ENCODE measurements around the gene PCDHB11.
"Not testable (repeated sequence)": the region's sequence is repeated elsewhere in the genome, so short reads cannot be mapped to it uniquely, and the experiment has no call there.

PCDHB11 gene

GRCh38 chr5:141188682-141189081, 10.7 kb upstream of the PCDHB11 start:
- not testable (repeated sequence) for DNase-seq

GRCh38 chr5:141189131-141189530, 10.3 kb upstream of the PCDHB11 start:
- not testable (repeated sequence) for DNase-seq

- no peak for DNase-seq
These were observed 7.2 kb upstream of the PCDHB11 start, which contains the start of gene PCDHB10 for GRCh38 chr5:141192110-141192725. TSS of gene PCDHB10 (plus strand) at chr5:141192353. CDS start at chr5:141192553, 200 bp downstream.

- DNase-seq = not testable (repeated sequence)
These were observed 5.1 kb upstream of the PCDHB11 start for GRCh38 chr5:141194332-141194731.

GRCh38 chr5:141196363-141196762, 3.1 kb upstream of the PCDHB11 start:
- no peak for DNase-seq

- DNase-seq = not testable (repeated sequence)
These were observed 1.7 kb downstream of the PCDHB11 start for GRCh38 chr5:141201126-141201525.

- not testable (repeated sequence) for DNase-seq
These were observed 2.2 kb downstream of the PCDHB11 start for GRCh38 chr5:141201646-141202045.

- no peak for DNase-seq
These were observed 9.1 kb downstream of the PCDHB11 start, which contains the start of gene PCDHB12 for GRCh38 chr5:141208478-141208877. TSS of gene PCDHB12 (plus strand) at chr5:141208719. CDS start at chr5:141208908, 189 bp downstream.

- not testable (repeated sequence) for DNase-seq
These were observed 10.9 kb downstream of the PCDHB11 start for GRCh38 chr5:141210281-141210680.

- DNase-seq = not testable (repeated sequence)
These were observed 11.4 kb downstream of the PCDHB11 start for GRCh38 chr5:141210849-141211248.

- not testable (repeated sequence) for DNase-seq
These were observed 14.4 kb downstream of the PCDHB11 start, which contains the start of gene PCDHB13 for GRCh38 chr5:141213656-141214339. TSS of gene PCDHB13 (plus strand) at chr5:141213919. CDS start at chr5:141214124, 205 bp downstream.

GRCh38 chr5:141214583-141214982, 15.2 kb downstream of the PCDHB11 start:
- not testable (repeated sequence) for DNase-seq

GRCh38 chr5:141215504-141215903, 16.1 kb downstream of the PCDHB11 start:
- not testable (repeated sequence) for DNase-seq

- DNase-seq = not testable (repeated sequence)
These were observed 16.6 kb downstream of the PCDHB11 start for GRCh38 chr5:141216035-141216434.

- no peak for DNase-seq
These were observed 23.8 kb downstream of the PCDHB11 start, which contains the start of gene PCDHB14 for GRCh38 chr5:141223112-141223783. TSS of gene PCDHB14 (plus strand) at chr5:141223343. CDS start at chr5:141223506, 163 bp downstream.

GRCh38 chr5:141224844-141225243, 25.4 kb downstream of the PCDHB11 start:
- DNase-seq = not testable (repeated sequence)

GRCh38 chr5:141225421-141225820, 26.0 kb downstream of the PCDHB11 start:
- not testable (repeated sequence) for DNase-seq

- no peak for DNase-seq
These were observed 34.8 kb downstream of the PCDHB11 start for GRCh38 chr5:141234109-141234667.

- DNase-seq = not testable (repeated sequence)
These were observed 36.5 kb downstream of the PCDHB11 start for GRCh38 chr5:141235922-141236321.

GRCh38 chr5:141236516-141237313, 37.3 kb downstream of the PCDHB11 start:
- no peak for DNase-seq

- DNase-seq = no peak
These were observed 42.1 kb downstream of the PCDHB11 start for GRCh38 chr5:141241496-141241895.

- DNase-seq = no peak
These were observed 45.9 kb downstream of the PCDHB11 start, which contains the start of gene PCDHB15 for GRCh38 chr5:141245250-141245717. TSS of gene PCDHB15 (plus strand) at chr5:141245395. CDS start at chr5:141245579, 184 bp downstream.

Data from effector CD8-positive, alpha-beta T cell (primary cell).